IPS-NIHi11 (cell line): ENCODE results near the gene ERBB4.
A peak's percentile ranks its signal among the peaks of the same experiment; 100 is the strongest.
"Not testable (repeated sequence)": the region's sequence is repeated elsewhere in the genome, so short reads cannot be mapped to it uniquely, and the experiment has no call there.

Source experiments
- DNase-seq: peaks from one replicate; pipeline ENCODE4 v3.0.0; 2012; ENCODE audit warnings: mixed read lengths, low spot score

Gene ERBB4

DNA sequence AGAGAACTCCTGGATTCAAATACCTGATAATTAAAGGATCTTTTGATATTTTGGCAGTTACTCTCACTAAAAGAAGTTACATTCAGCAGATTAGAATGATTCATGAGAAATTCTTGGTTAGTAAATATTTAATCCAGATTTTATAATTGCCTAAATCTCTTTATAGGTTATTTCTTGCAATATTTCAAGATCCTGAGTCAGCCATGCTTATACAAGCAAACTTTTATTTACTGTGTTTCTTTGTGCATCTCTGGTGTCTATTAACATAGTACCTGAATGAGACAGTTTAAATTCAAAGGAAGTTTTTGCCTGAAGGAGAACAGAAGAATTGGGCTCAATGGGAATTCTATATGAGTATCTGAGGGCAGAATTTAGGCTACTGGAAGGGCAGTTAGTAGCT, 249.3 kb downstream of the ERBB4 start:
- DNase-seq: no peak

DNA sequence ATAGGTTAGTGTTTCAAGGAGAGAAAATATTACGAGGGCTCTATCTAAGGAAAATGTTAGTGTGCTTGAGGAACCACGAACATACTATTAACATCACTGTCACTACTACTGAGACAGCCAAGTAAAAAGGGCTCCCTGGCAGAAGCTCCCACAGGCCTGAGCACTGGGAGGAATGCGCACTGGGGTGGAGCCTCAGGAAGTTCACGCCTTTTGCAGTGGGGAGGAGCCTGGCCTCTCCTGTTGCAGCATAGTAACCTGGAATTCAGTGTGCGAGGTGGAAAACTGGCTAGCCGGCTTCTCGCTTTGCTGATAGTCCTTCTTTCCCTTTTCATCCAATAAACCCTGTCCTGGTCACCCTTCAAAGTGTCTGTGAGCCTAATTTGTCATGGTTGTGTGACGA, 250.3 kb downstream of the ERBB4 start:
- DNase-seq: no peak

DNA sequence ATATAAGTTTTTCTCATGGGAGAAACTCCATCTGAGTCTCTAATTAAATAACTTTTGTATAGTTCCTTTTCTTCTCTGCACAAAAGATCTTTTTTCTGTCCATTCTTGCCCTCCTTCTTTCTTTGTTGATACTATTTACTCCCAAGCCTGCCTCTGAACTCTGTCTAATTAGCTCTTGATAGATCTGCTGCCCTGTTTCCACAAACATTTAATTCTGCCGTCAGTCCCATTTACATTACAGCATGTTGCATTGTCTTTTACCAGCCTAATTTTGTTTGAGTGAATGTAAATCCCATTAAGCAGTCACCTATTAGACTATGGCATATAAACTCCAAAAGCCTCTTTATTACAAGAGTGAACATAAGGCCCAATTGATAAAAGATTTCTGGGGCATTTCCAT, 254.4 kb downstream of the ERBB4 start:
- DNase-seq: no peak

DNA sequence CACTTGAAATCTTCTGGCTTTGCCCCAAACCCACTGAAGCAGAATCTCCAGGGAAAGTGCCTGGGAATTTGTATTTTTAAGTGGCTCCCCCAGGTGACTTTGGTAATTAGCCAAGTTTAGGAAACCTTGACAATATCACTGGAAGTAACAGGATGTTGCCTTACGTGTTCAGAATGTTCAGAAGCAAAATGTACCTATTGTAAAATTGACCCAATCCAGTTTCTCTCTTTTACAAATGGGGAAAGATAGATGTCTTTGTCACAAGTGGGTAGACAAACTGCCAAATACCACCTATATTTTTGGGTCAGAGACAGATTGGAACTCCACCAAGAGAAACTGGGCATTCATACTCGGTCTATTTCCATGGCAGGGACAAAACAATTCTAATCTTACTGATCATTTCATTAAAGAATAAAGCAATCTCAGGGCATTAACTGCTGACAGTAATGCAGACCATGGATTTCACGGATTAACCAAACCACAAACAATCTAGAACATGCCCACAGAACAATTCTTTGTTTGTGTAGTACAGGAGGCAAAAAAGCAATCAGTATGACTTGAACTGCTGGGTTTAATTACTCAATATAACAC, 255.8 kb downstream of the ERBB4 start:
- no peak for DNase-seq

DNA sequence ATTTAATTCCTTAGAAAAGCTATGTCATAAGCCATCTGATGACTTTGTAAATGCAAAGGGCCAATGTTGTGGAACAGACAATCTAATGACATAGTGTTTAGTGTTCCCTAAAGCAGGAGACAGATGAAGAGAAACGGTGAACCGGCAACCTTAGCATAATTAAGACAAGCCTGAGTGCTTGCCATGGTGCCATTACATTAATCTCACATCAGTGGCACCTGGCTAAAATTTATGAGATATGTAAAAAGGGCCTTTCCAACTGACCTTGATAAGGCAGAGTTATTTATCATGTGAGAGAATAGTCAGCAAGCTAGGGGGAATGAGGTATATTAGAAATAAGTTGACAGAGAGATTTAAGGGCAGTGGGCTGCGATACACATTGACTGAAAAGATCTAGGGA, 261.8 kb downstream of the ERBB4 start:
- no peak for DNase-seq

DNA sequence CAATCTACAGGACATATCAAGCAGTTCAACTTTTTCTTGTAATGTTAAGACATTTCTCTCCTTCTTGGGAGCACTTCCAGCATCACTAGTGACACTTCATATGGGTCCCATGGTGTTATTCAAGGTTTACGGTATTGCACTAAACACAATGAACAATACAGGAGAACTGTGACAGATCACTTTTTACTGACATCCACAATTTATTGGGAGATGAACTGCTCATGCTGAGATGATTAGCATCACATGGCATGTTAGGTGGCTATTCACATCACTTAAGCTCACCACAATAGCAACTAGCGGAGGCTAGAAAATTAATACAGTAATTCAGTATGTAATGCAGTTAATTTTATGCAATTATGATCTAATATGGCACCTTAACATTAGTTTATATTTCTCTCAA, 264.4 kb downstream of the ERBB4 start:
- DNase-seq: no peak

DNA sequence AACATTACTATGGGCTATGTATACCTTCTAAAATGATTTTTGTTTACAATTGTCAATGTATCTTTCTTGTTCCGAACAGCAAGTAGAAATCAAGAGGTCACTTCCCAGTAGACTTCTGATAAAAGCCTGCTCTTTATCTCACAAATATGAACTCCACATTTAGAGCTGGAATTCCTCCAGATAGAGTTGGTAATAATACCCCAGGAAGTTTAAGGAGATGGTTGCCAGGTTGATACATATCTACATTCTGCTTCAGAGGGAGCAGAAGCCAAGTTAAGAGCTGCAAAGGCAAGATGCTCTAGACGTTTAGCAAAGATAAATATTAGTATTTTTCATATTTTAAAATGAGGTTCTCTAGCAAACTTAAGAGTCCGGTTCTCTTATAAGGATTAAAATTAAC, 267.0 kb downstream of the ERBB4 start:
- DNase-seq: no peak

DNA sequence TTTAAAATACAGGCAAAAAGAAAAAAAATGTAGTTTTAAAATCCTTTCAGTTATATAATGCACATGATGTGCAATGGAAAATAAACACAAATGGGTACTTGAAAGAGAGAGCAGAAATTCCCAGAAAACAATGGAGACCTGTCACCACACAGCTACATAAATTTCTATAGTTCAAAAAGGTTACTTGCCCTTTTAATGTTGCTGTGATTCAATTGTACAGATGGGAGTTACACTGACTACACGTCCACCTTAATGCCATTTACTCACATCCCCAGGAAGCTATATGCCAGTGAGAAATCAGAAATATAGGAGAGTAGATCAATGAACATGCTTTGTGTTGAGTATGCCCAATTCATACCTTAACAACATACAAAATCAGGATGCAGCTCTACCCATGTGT, 269.6 kb downstream of the ERBB4 start:
- DNase-seq: no peak

DNA sequence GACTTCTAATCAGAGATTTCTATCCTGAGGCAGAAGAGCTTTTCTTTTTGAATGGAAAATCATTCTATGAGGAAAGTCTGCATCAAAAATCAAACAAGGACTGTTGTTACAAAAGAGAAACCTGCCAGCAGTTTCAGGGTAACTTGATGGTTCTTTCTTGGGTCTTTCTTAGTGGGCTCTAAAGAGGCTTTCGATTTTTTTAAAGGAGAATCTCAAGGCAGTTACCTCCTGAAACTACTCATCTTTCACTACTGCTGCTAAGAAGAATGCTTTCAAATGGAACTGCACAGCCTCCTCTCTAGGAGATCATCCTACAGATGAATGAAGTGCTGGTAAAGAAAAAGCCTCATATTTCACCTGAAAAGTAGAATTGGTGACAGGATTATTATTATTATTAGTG, 272.3 kb downstream of the ERBB4 start:
- DNase-seq: no peak

DNA sequence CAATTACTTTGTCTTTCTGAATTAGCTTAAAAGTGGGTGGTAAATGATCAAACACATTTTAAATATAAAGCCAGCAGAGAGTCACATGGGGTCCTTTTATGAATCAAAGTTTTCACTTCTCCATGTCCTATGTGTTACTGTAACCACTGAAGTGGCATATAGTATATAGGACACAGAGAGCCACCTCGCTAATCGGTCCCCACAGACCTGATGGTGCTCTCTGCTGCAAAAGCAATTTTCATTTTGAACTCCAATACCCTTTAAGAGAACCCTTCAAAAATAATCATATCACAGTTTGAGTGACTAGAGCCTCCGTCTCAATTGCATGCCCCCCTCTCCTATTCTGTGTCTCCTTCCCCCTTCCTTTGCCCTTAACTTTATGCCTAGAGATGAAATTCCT, 272.8 kb downstream of the ERBB4 start:
- no peak for DNase-seq

DNA sequence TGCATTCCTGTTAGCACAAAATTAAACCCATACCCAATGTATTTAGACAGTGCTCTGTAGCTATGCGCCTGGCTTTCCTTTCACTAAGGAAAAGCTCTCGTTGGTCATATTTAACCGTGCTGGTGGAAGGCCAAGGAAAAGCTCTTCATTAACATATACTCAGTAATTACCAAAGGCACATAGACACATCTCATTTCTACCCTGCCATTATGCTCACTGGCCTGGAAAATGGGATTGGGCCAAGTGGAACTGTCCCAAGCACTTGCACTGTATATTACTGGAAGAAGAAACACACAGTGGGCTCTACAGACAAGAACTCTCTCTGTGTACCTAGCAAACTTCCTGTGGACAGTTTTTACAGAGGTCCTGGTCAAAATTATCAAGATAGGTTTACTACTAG, 274.4 kb downstream of the ERBB4 start:
- no peak for DNase-seq

DNA sequence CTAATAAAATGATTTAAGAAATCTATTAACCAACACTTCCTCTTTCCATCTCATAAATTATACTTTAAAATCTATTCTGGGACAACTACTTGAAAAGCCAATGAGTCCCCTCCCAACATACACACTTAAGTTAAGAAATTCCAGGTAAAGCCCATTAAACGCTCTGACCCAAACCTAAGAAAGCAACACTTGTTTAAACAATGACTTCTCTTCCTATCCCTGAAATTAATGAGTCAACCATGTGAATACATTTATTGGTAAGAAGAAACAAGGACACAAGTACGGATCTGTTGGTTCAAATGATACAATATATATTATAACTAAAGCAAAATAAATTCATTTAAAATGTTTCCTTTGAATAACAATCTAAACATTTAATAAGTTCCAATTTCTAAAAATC, 279.4 kb downstream of the ERBB4 start:
- no peak for DNase-seq

DNA sequence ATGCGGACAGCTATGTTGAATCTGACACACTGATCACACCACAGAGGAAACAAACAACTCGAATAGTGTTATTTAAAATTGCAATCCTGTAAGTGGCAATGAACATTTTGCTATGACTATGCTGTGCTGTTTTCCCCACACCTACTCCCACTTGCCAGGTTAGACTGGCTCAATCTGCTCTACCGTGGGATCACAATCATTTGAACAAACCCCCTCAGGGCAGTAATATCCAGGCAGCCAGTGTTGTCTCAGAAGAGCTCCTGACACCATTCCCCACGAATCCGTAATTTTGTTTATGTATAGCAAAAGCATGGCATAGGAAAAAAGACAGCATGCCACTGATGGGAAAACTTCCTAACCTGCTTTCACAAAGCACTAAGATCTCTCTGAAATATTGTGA, 284.3 kb downstream of the ERBB4 start:
- no peak for DNase-seq

DNA sequence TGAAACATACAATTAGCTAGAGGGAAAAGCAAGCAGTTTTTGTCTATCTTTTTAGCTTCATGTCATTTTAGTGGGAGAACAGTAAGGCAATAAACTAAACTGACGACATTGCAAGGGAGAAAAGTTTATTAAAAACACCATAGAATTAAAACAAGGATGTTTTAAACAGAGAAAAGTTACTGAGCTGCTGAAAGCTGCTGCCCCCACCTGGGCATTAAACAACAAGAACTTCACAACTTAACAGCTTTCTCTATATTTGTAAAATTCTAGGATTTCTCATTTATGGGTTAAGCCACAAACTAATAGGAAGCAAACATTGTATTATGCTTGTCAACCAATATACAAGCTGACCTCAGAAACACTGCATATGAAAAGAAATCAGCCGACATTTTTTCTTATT, 289.2 kb downstream of the ERBB4 start:
- peak; percentile 13 for DNase-seq

DNA sequence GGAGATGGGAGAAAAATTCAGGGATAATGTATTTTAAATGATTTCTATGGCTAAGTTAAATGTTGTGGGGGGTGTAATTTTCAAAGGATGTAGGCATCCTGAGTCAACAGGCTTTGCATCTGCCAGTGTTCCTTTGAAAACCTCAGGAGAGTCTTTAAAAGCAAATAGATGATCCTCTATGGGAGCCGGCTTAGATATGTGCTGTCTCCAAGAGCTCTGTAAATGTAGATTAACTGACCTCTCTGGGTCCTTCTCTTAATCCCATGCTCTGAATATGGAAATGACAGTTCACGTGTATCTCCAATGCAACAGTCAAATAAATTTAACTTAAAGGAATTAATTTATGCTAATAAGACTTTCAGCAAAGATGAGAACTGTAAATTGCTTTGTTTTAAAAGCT, 292.7 kb downstream of the ERBB4 start:
- DNase-seq: no peak

DNA sequence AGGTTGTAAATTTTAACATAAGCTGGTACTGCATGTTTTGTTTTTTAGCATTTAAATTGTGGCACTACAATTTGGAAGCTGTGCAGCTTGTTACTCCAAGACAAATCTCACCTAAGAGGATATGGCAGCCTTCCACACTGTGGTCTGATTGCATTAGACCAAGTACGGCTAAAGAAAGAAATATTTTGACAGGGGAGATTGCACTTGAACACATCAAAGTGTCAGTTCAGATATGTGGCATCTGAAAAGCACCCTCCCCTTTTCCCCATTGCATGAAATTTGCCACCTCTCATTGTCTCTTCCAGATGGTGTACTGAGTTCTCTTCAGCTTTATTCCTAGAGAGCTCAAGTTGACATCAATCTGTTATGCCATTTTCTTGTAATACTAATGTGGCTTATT, 295.9 kb downstream of the ERBB4 start:
- DNase-seq: no peak

DNA sequence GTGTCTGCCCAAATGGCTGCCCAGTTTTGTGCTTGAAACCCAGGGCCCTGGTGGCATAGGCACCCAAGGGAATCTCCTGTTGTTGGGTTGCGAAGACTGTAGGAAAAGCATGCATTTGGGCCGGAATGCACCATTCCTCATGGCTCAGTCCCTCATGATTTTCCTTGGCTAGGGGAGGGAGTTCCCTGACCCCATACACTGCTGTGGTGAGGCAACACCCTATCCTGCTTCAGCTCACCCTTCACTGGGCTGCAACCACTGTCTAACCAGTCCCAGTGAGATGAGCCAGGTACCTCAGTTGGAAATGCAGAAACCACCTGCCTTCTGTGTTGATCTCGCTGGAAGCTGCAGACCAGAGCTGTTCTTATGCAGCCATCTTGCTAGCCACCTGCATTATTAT, 300.4 kb downstream of the ERBB4 start:
- not testable (repeated sequence) for DNase-seq

DNA sequence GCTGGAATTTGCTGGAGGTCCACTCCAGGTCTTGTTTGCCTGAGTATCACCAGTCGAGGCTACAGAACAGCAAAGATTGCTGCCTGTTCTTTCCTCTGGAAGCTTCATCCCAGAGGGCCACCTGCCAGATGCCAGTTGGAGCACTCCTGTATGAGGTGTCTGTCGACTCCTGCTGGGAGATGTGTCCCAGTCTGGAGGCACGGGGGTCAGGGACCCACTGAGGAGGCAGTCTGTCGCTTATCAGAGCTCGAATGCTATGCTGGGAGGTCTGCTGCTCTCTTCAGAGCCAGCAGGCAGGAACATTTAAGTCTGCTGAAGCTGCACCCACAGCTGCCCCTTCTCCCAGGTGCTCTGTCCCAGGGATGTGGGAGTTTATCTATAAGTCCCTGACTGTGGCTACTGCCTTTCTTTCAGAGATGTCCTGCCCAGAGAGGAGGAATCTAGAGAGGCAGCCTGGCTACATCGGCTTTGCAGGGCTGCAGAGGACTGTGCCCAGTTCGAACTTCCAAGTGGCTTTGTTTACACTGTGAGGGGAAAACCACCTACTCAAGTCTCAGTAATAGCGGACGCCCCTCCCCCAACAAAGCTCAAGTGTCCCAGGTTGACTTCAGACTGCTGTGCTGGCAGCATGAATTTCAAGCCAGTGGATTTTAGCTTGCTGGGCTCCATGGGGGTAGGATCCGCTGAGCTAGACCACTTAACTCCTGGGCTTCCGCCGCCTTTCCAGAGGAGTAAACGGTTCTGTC, 301.1 kb downstream of the ERBB4 start:
- DNase-seq: no peak

DNA sequence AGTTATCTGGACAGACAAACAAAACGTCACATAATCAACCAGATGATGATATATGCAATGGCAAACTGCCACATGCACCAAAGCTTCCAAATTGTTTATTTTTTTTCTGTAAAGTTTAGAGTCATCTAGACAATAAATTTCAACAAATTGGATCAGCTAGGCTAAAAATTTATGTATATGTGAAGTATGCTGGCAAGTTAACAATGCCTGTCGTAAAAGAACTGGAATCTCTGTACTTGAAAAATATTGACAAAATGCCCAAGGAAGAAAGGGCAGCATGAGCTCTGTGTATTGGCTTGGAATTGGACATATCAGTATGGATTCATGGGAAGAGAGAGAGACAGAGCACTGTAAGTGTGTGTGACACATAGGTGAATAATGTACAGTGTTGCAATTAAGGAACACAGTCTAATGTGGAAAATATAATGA, 309.8 kb downstream of the ERBB4 start:
- no peak for DNase-seq

DNA sequence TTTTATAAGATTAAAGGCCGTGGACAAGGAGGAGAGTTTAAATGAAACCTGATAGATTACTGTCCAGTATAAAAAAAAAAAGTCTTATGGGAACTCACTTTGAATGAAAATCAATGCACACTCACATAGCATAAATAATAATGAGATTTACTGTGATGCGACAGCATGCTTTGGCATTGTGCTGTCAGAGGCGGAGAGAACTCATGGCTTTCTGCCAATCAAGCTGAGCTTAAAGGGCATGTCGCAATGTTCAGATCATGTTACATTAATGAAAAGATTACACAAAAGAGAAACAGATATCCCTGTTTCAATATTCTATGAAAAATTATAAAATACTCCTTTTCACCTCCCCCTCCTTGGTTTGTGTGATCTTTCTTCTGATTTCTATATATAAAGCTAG, 310.8 kb downstream of the ERBB4 start:
- DNase-seq: peak; percentile 8

DNA sequence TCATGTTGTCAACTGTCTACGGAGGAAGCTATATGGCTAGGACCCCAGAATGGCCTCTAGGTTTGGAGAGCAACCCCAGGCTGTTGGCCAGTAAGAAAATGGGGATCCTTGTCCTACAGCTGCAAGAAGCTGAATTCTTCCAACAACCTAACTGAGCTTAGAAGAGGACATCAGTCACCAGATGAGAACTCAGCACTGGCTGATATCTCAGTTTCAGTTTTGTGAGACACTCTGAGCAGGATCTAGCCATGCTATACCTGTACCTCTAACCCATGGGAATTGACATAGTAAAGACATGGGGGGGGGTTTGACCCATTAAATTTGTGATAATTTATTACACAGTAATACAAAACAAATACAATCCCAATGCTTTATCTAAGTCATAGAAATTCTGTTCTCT, 312.5 kb downstream of the ERBB4 start:
- no peak for DNase-seq

DNA sequence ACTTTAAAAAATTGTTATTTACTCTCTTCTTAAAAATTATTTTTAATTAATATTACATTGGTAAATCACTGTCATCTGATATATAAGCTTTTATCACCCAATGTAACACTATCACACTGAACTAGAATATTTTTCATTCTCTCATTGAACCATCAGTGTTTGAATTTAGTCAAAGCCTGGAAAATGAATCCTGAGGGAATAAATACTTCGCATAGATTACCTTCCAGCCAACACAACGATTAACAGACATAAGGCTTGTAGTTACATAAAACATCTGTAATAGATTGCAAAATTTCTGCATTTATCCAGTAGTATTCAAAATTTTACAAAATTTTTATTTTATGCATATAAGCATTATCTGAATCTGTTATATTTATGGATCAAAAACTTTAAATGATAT, 314.9 kb downstream of the ERBB4 start:
- DNase-seq: no peak

DNA sequence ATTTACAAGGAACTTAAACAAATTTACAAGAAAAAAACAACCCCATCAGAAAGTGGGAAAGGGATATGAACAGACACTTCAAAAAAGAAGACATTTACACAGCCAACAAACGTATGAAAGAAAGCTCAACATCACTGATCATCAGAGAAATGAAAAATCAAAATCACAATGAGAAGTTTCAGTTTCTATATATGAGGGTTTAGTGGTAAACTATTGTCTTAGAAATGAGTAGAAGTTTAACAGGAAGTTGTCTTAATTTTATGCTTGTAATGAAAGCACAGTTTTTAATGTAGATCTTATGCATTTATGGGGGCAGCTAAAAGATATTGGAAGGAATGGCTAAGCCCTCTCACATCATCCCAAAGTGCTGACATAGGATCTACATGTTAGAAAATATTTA, 325.4 kb downstream of the ERBB4 start:
- DNase-seq: no peak

DNA sequence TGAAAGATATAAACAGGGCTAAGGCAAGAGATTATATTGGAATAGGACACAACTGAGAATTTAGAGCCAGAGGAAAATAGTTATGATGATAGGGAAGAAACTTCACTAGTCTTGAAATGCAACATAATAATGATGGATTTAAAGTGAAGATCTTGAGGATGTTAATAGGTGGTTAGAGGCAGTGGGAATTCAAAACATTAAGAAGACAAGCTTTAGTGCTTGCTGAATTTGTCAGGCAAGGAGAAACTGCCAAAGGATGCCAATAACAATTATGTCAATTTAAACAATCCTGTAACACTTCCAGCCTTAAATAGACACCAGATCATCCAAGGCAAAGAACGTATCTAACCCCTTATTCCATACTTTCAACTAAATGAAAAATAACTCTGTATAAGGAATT, 330.1 kb downstream of the ERBB4 start:
- no peak for DNase-seq
